Heart right ventricle (tissue), 16 donors: Measurements from ENCODE around the gene NDUFAF8. TPM values are rescaled to one million over a fixed set of nuclear protein-coding genes. Genes with fewer than 3 reads are reported as not detected.

Source experiments
- ATAC-seq, 8 donors: fragments of 200-7000 bp; cut with Tn5 transposase; one replicate each; pipeline ENCODE4 v1.9.1; 2020; ENCODE audit warnings: mild to moderate bottlenecking in 8 of 8, moderate library complexity in 8 of 8, moderate number of reproducible peaks in 1 of 8
- DNase-seq, 2 donors: peaks; one replicate each; pipeline ENCODE4 v3.0.0-alpha.2; 2020
- H3K27ac ChIP-seq, 10 donors: fragments of 200-600 bp; sonication (generic) in 2 of 10; one replicate each; pipeline versions ENCODE4 v1.5.0 to v1.8.0; 2020 to 2022; ENCODE audit warnings: mild to moderate bottlenecking in 3 of 10
- H3K27me3 ChIP-seq, 7 donors: fragments of 200-600 bp; one replicate each; pipeline ENCODE4 v1.8.0; 2021 to 2022; ENCODE audit warnings: mild to moderate bottlenecking in 2 of 7
- H3K36me3 ChIP-seq, 9 donors: fragments of 200-600 bp; sonication (generic) in 1 of 9; one replicate each; pipeline versions ENCODE4 v1.5.0 to v1.8.0; 2020 to 2022; ENCODE audit warnings: mild to moderate bottlenecking in 2 of 9
- H3K4me1 ChIP-seq, 9 donors: fragments of 200-600 bp; sonication (generic) in 1 of 9; one replicate each; pipeline versions ENCODE4 v1.5.0 to v1.8.0; 2020 to 2022; ENCODE audit warnings: mild to moderate bottlenecking in 4 of 9
- H3K4me3 ChIP-seq, 10 donors: fragments of 200-600 bp; sonication (generic) in 2 of 10; one replicate each; pipeline versions ENCODE4 v1.5.0 to v1.8.0; 2020 to 2022; ENCODE audit warnings: mild to moderate bottlenecking in 7 of 10, moderate library complexity in 2 of 10
- H3K9me3 ChIP-seq, 11 donors: fragments of 200-600 bp in 10 of 11; sonication (generic) in 2 of 11; one replicate each; pipeline versions ENCODE4 v1.5.0 to v1.8.0; 2013 to 2022; ENCODE audit warnings: mild to moderate bottlenecking in 2 of 11, control low read depth in 1 of 11, moderate library complexity in 1 of 11
- CTCF ChIP-seq, 9 donors: fragments of 200-600 bp; sonication (generic) in 2 of 9; IDR thresholded peaks; one replicate each; pipeline versions ENCODE4 v1.5.0 to v1.8.0; 2021 to 2022; ENCODE audit warnings: antibody characterized with exemption in 9 of 9, mild to moderate bottlenecking in 5 of 9, moderate library complexity in 1 of 9
- WGBS, 2 donors: extraction: QIAGEN DNeasy Blood & Tissue Kit; methylation state at CpG; one replicate each; pipeline ENCODE4 v1.1.7; 2013; ENCODE audit warnings: inconsistent platforms in 1 of 2; 5-methylcytosine and 5-hydroxymethylcytosine counted together
- intact Hi-C, 10 donors: fragments of 100-400 bp; cut with DNase I; formaldehyde crosslinking; loops; one replicate each; pipeline versions ENCODE4 v1.11.1 to v1.14.2; 2022
- polyA plus RNA-seq, 2 donors: library from polyadenylated mRNA; stranded (reverse); fragments of 200-250 nt; gene quantifications; one replicate each; pipeline ENCODE4 v1.2.3, GENCODE V29; 2013
- total RNA-seq, 10 donors: library from RNA; stranded (reverse); fragmentation: NEBNext Ultra II Directional in 3 of 10; extraction: Animal tissue kit (Norgen Biotek cat#: 25700) in 3 of 10; gene quantifications; one replicate each; pipeline versions ENCODE4 v1.2.1 to v1.2.4, GENCODE V29; 2021 to 2023
- donor health status: Arrhythmogenic right ventricular cardiomyopathy.
- donor health status: ischemic (EF 13 %, LVEDD 7.1; RV severe dilation, severe dysfunction).
- donor health status: healthy with polysubstance abuse.
- donor health status: DM: no; HTN: yes; CAD: no.
- donor health status: DM: no; HTN: no; CAD: no.
- donor health status: ischemic (EF 25% LVEDD 6.9; RV normal size, moderate dysfunction).
- donor health status: ischemic (EF 25% LVEDD 5.7; RV mildly dilated, moderate dysfunction).
- donor health status: healthy.
- donor health status: DM: yes; HTN: yes; CAD: no.
- donor health status: Ischemic cardiomyopathy.
- donor health status: ischemic (EF 35%, LVEDD 5.7; RV mildly dilated, moderate dysfunction).
- donor health status: nonischemic (EF 11% LVEDD 7.7; RV severe dilation, severe dysfunction).
- donor health status: DM: yes; HTN: yes; CAD: no.
- donor health status: PGD.
- donor health status: ischemic (EF 29% LVEDD 5.4; RV normal size, mild dysfunction).
- donor health status: nonischemic (EF 23%, LVEDD 6.1; RV moderate dilation, normal function).

Gene NDUFAF8
- total and polyA plus RNA-seq, 12 donors: 41.5 to 74.8 (median 58.9) TPM

- no peak for DNase-seq
- ATAC-seq: no peak
- Histone ChIP-seq H3K9me3 (no peaks in the 10 kb centered on the region), H3K36me3 (peaks cover 0 to 13% (median 2%) of the 10 kb centered on the region in 9 donors), H3K27me3 (no peaks in the 10 kb centered on the region), H3K4me3 (no peak overlapping the region), H3K4me1 (peaks cover 0 to 9% (median 0%) of the 10 kb centered on the region in 9 donors), H3K27ac (no peak overlapping the region)
- intact Hi-C loops: no loop called here
- 96 to 97% methylated on average over 8 of the region's 8 CpGs for WGBS, 2 donors
- no peak for TF ChIP-seq CTCF (IDR thresholded peaks at IDR 0.05)
Observed at GRCh38 chr17:81213978-81214377, 25.1 kb upstream of the NDUFAF8 start.

GRCh38 chr17:81217491-81217890, 21.6 kb upstream of the NDUFAF8 start:
- no peak overlapping the region for H3K27ac ChIP-seq
- H3K9me3 ChIP-seq: no peaks in the 10 kb centered on the region
- intact Hi-C loops: no loop called here
- TF ChIP-seq CTCF (IDR thresholded peaks at IDR 0.05): no peak
- WGBS, 2 donors: 90 to 92% methylated on average over 18 of the region's 18 CpGs
- H3K27me3 ChIP-seq: no peaks in the 10 kb centered on the region
- no peak overlapping the region for H3K4me3 ChIP-seq
- DNase-seq: no peak
- ATAC-seq: no peak
- peaks cover 7 to 15% (median 12%) of the 10 kb centered on the region in 9 donors for H3K4me1 ChIP-seq
- H3K36me3 ChIP-seq: peaks cover 0 to 22% (median 6%) of the 10 kb centered on the region in 9 donors

- Histone ChIP-seq H3K4me3 (no peak overlapping the region), H3K9me3 (no peaks in the 10 kb centered on the region), H3K36me3 (peaks cover 0 to 22% (median 6%) of the 10 kb centered on the region in 9 donors), H3K4me1 (peaks cover 7 to 20% (median 14%) of the 10 kb centered on the region in 9 donors), H3K27ac (no peak overlapping the region), H3K27me3 (no peaks in the 10 kb centered on the region)
- no peak for ATAC-seq
- 90% methylated on average over 13 of the region's 13 CpGs for WGBS, 2 donors
- no peak for TF ChIP-seq CTCF (IDR thresholded peaks at IDR 0.05)
- no peak for DNase-seq
- intact Hi-C loops: no loop called here
Observed at GRCh38 chr17:81218459-81218858, 20.7 kb upstream of the NDUFAF8 start.

- Histone ChIP-seq H3K27me3 (no peaks in the 10 kb centered on the region), H3K4me1 (peaks cover 7 to 24% (median 17%) of the 10 kb centered on the region in 9 donors), H3K9me3 (no peaks in the 10 kb centered on the region), H3K27ac (no peak overlapping the region), H3K4me3 (no peak overlapping the region), H3K36me3 (peaks cover 0 to 22% (median 6%) of the 10 kb centered on the region in 9 donors)
- 92 to 96% methylated on average over 11 of the region's 11 CpGs for WGBS, 2 donors
- no peak for TF ChIP-seq CTCF (IDR thresholded peaks at IDR 0.05)
- no peak for DNase-seq
- intact Hi-C loops: no loop called here
- ATAC-seq: no peak
Observed at GRCh38 chr17:81218991-81219390, 20.1 kb upstream of the NDUFAF8 start.
